Esophagus muscularis mucosa (tissue), 4 donors: ENCODE results near the gene RPS2. TPM values are rescaled to one million over a fixed set of nuclear protein-coding genes. Genes with fewer than 3 reads are reported as not detected.

Source experiments
- DNase-seq: peaks from one replicate; pipeline ENCODE4 v3.0.0-alpha.2; 2017; ENCODE audit errors: extremely low spot score
- H3K27ac ChIP-seq, 4 donors: fragments of 200-600 bp; sonication (generic); replicated peaks in 1 of 4; 1 replicate in 3 of 4; 2 replicates in 1 of 4; pipeline ENCODE4 v1.5.1; 2016 to 2019; ENCODE audit warnings: mild to moderate bottlenecking in 1 of 4
- H3K27me3 ChIP-seq, 4 donors: fragments of 200-600 bp; sonication (generic); one replicate each; pipeline versions ENCODE4 v1.5.1 to v1.6.0; 2016 to 2019
- H3K36me3 ChIP-seq, 4 donors: fragments of 200-600 bp; sonication (generic); one replicate each; pipeline ENCODE4 v1.5.1; 2016 to 2019
- H3K4me1 ChIP-seq, 4 donors: fragments of 200-600 bp; sonication (generic); one replicate each; pipeline ENCODE4 v1.5.1; 2016 to 2019
- H3K4me3 ChIP-seq, 4 donors: fragments of 200-600 bp; sonication (generic); 1 replicate in 2 of 4; 2 replicates in 2 of 4; pipeline ENCODE4 v1.5.1; 2016 to 2019; ENCODE audit warnings: mild to moderate bottlenecking in 4 of 4, moderate library complexity in 1 of 4
- H3K9me3 ChIP-seq, 4 donors: fragments of 200-600 bp; sonication (generic); 1 replicate in 3 of 4; 2 replicates in 1 of 4; pipeline ENCODE4 v1.5.1; 2016 to 2019
- EP300 ChIP-seq: sonication (generic); formaldehyde crosslinking; IDR thresholded peaks from one replicate; pipeline ENCODE4 v1.6.1; 2017; ENCODE audit warnings: antibody characterized with exemption
- POLR2A ChIP-seq: fragments of 450-650 bp; IDR thresholded peaks from one replicate; pipeline ENCODE4 v1.6.1; 2017; ENCODE audit warnings: antibody characterized with exemption, moderate library complexity, mild to moderate bottlenecking, low read depth
- POLR2AphosphoS5 ChIP-seq, 2 donors: sonication (generic); formaldehyde crosslinking; IDR thresholded peaks; one replicate each; pipeline ENCODE4 v1.6.1; 2017; ENCODE audit warnings: antibody characterized with exemption in 2 of 2
- WGBS: methylation state at CpG from one replicate; pipeline ENCODE4 v1.1.5; 2018; 5-methylcytosine and 5-hydroxymethylcytosine counted together
- intact Hi-C: fragments of 100-400 bp; cut with DNase I; formaldehyde crosslinking; loops from one replicate; pipeline ENCODE4 v1.15.1; 2023
- total RNA-seq, 4 donors: library from RNA; depleted of rRNA; stranded (reverse); fragments of >200 nt; gene quantifications; one replicate each; pipeline versions ENCODE4 v1.1.0 to v1.2.1, GENCODE V29; 2016
- TF ChIP-seq, protein P1 (sequence below), 3 experiments: fragments of 200-600 bp in 2 of 3; fragments of 450-650 bp in 1 of 3; sonication (generic) in 2 of 3; IDR thresholded peaks; one replicate each; pipeline ENCODE4 v1.5.1; 2017 to 2019; ENCODE audit warnings: antibody characterized with exemption in 3 of 3, mild to moderate bottlenecking in 2 of 3, moderate library complexity in 1 of 3

RPS2 gene
- total RNA-seq, 4 donors from 2014 or later, result 1,144 to 2,342 (median 1,414) TPM

DNA sequence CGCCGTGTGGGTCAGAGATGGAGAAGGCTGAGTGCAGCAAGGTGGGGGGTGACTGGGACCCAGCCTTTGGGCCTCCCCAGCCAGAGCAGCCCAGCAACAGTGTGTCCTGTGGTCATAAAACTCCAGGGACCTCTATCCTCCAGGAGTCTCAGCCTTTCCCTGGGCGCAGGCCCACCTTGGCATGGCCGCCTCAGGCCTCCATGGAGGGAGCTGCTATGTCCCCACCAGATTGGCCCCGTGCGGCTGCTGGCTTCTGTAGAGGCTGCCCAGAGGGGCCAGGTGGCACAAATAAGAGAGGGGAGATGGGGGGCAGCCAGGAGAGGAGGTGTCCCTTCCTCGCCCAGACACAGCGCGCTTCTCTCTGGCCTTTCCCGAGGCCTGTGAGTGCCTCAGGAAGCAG lies 22.6 kb upstream of the RPS2 start:
- TF ChIP-seq POLR2AphosphoS5 (IDR thresholded peaks at IDR 0.05) (no peak), POLR2A (no peak), EP300 (no peak)
- TF ChIP-seq, protein P1, sequence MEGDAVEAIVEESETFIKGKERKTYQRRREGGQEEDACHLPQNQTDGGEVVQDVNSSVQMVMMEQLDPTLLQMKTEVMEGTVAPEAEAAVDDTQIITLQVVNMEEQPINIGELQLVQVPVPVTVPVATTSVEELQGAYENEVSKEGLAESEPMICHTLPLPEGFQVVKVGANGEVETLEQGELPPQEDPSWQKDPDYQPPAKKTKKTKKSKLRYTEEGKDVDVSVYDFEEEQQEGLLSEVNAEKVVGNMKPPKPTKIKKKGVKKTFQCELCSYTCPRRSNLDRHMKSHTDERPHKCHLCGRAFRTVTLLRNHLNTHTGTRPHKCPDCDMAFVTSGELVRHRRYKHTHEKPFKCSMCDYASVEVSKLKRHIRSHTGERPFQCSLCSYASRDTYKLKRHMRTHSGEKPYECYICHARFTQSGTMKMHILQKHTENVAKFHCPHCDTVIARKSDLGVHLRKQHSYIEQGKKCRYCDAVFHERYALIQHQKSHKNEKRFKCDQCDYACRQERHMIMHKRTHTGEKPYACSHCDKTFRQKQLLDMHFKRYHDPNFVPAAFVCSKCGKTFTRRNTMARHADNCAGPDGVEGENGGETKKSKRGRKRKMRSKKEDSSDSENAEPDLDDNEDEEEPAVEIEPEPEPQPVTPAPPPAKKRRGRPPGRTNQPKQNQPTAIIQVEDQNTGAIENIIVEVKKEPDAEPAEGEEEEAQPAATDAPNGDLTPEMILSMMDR (IDR thresholded peaks at IDR 0.05), result no peak
- DNase-seq, result no peak
- peaks cover 3 to 49% (median 32%) of the 10 kb centered on the region in 4 donors for H3K27me3 ChIP-seq
- H3K4me1 ChIP-seq, result peaks cover 42 to 64% (median 58%) of the 10 kb centered on the region in 4 donors
- intact Hi-C loops, result no loop called here
- H3K27ac ChIP-seq, result no peak overlapping the region
- no peak overlapping the region for H3K4me3 ChIP-seq
- H3K9me3 ChIP-seq, result no peaks in the 10 kb centered on the region
- 75% methylated on average over 6 of the region's 10 CpGs for WGBS
- peaks cover 11 to 30% (median 23%) of the 10 kb centered on the region in 4 donors for H3K36me3 ChIP-seq

DNA sequence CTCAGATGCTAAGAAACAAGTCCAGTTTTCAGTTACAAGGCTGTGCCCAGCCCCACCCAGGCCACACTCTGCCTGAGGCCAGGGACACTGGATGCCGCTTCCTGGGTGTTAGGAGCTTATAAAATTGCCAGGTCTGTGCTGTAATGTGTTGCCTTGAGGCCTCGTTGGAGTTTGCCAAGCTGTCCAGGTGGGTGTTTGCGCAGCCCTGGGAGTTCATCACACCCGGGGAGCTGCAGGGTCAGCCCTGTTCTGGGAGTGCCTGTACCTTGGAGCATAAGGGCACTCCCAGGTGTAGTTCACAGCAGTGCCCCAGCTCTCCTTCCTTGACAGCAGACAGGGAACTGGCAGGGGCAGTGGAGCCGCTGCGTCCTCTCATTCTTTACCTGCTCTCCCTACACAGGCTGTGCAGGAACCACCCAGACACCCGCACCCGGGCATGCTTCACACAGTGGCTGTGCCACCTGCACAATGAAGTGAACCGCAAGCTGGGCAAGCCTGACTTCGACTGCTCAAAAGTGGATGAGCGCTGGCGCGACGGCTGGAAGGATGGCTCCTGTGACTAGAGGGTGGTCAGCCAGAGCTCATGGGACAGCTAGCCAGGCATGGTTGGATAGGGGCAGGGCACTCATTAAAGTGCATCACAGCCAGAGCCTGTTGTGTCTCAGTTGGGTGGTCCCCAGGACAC lies 21.0 kb upstream of the RPS2 start:
- WGBS, result 97% methylated on average over 10 of the region's 14 CpGs
- no peak for TF ChIP-seq POLR2A
- TF ChIP-seq EP300, result no peak
- no peak for TF ChIP-seq POLR2AphosphoS5 (IDR thresholded peaks at IDR 0.05)
- TF ChIP-seq, protein P1 (IDR thresholded peaks at IDR 0.05), result no peak
- Histone ChIP-seq H3K27ac (no peak overlapping the region), H3K36me3 (peaks cover 11 to 30% (median 23%) of the 10 kb centered on the region in 4 donors), H3K4me3 (peak overlapping the region in 2 of 4 donors; percentile 93 to 96), H3K9me3 (no peaks in the 10 kb centered on the region), H3K4me1 (peaks cover 27 to 52% (median 44%) of the 10 kb centered on the region in 4 donors), H3K27me3 (peaks cover 3 to 49% (median 33%) of the 10 kb centered on the region in 4 donors)
- no peak for DNase-seq
- intact Hi-C loops, result no loop called here

DNA sequence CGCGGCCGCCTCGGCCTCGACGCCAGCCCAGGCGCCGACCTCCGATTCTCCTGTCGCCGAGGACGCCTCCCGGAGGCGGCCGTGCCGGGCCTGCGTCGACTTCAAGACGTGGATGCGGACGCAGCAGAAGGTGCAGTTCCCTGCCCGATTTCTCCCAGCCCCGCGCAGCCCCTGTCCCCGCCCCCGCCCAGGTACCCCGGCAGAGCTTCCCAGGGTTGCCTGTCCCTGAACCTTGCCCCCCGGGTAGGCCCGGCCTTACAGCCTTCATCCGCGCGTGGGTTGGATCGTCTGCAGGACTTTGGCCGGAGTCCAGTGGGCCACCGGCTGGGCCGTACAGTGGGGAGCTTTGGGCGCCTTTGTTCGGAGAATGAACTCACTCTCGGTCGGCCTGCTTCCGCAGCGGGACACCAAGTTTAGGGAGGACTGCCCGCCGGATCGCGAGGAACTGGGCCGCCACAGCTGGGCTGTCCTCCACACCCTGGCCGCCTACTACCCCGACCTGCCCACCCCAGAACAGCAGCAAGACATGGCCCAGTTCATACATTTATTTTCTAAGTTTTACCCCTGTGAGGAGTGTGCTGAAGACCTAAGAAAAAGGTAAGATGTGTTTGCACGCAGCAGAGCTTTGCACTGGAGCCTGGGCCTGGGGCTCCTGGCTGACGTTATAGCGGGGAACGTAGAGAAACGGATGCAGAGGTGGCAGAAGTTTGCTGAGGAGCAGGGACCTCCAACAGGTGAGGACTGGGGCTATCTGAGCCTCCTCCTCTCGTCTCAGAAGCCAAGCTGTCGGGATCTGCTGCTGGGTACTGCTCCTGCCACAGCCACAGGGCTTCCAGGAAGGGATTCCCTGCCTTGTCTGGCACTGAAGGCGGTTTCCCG lies 20.0 kb upstream of the RPS2 start:
- peak overlapping the region; percentile 75 to 96 (median 85) for H3K4me3 ChIP-seq
- no peak for DNase-seq
- peak overlapping the region; percentile 70 to 81 (median 80) for H3K27ac ChIP-seq
- H3K36me3 ChIP-seq, result peaks cover 11 to 30% (median 23%) of the 10 kb centered on the region in 4 donors
- intact Hi-C loops, result no loop called here
- H3K27me3 ChIP-seq, result peaks cover 3 to 49% (median 36%) of the 10 kb centered on the region in 4 donors
- no peak for TF ChIP-seq POLR2AphosphoS5 (IDR thresholded peaks at IDR 0.05)
- no peak for TF ChIP-seq EP300
- TF ChIP-seq, protein P1 (IDR thresholded peaks at IDR 0.05), result no peak
- TF ChIP-seq POLR2A, result peak; percentile 27
- no peaks in the 10 kb centered on the region for H3K9me3 ChIP-seq
- peaks cover 31 to 52% (median 44%) of the 10 kb centered on the region in 4 donors for H3K4me1 ChIP-seq
- 29% methylated on average over 22 of the region's 58 CpGs for WGBS

DNA sequence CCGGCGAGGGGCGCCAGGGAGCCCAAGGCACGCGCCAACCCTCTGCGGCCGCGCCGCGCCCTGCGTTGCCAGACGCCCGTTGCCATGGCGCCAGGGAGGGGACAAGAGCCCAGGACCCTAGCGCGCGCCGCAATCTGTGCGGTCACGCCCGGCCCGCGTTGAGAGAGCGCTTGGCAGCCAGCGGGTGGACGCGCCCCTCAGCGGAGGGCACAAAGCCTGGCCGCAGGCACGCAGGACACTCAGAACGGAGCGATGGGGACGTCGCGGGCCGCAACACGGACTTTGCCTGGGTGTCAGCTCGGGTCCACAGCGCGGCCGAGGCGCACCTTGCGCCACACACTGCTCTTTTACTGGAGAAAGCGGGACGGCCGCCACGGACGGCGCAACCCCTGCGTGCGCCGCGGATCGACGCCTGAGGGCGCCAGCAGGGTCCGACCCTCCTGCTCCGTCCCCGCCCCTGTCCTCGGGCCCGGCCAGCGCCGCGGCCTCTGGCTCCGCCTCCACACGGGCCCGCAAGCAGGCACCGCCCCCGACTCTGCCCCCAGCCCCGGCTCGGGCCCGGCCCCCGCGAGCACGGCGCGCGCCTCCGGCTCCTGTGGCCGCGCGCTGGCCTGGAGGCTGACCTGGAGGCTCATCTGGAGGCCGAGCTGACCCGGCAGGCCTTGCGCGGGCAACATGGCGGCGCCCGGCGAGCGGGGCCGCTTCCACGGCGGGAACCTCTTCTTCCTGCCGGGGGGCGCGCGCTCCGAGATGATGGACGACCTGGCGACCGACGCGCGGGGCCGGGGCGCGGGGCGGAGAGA lies 19.1 kb upstream of the RPS2 start, which contains the start of gene GFER:
Gene GFER (plus strand): TSS at position 650 of the 803 bp plus-strand sequence. CDS start 26 bp downstream, at position 676.
- H3K27ac ChIP-seq, result peak within 1 kb of the TSS; percentile 70 to 81 (median 80)
- DNase-seq, result peak; percentile 93
- peak within 1 kb of the TSS; percentile 75 to 96 (median 85) for H3K4me3 ChIP-seq
- no peaks in the 10 kb centered on the region for H3K9me3 ChIP-seq
- peaks cover 0 to 49% (median 36%) of the 10 kb centered on the region in 4 donors for H3K27me3 ChIP-seq
- H3K4me1 ChIP-seq, result peaks cover 37 to 55% (median 46%) of the 10 kb centered on the region in 4 donors
- 3% methylated on average over 10 of the region's 109 CpGs for WGBS
- TF ChIP-seq EP300 (no peak), POLR2AphosphoS5 (IDR thresholded peaks at IDR 0.05) (peak; percentile 61 to 67), POLR2A (no peak)
- TF ChIP-seq, protein P1 (IDR thresholded peaks at IDR 0.05), result peak; percentile 38 to 53 (median 47)
- intact Hi-C loops, result no loop called here
- peaks cover 14 to 33% (median 26%) of the 10 kb centered on the region in 4 donors for H3K36me3 ChIP-seq
